NOMO-1 (cell line): ENCODE measurements around the gene GGCT.
A peak's percentile ranks its signal among the peaks of the same experiment; 100 is the strongest.

Source experiments
- DNase-seq, 2 experiments: peaks; one replicate each; lab custom pipeline; 2025; ENCODE audit not compliant: unreplicated experiment in 2 of 2; lab: John Stamatoyannopoulos, UW

The GGCT gene

DNA sequence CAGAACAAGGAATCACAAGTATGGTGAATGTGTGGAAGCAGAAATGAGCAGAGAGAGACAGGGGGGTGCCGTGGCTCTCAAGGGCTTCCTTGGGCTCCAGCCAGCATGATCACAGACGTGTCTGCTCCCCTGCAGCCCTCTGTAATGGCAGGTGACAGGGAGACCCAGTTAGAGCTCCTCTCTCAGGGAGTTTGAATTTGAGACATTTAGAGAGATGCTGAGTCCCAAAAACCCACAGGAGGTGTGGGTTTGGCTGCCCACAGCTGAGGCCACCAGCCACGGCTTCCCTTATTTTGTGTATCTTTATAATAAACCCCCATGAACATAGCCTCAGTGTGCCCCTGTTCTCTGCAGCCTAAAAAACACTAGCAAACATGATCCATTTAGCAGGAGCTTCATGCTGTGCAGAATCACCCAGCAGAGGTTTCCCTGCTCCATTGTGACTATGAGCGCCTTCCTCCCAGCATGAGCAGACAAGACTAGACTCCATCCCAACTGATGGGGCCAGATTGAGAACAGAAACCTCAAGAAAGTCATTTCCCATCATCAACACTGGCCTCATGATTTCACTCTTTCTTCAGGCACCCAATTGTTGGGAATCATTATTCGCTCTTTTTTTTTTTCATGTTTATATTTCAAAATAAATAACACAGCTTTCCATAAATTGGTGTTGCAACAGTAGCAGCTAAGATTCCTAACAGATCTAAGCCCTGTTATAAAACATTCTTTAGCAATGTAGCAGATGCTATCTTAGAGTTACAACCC, 39.4 kb downstream of the GGCT start:
- no peak for DNase-seq

DNA sequence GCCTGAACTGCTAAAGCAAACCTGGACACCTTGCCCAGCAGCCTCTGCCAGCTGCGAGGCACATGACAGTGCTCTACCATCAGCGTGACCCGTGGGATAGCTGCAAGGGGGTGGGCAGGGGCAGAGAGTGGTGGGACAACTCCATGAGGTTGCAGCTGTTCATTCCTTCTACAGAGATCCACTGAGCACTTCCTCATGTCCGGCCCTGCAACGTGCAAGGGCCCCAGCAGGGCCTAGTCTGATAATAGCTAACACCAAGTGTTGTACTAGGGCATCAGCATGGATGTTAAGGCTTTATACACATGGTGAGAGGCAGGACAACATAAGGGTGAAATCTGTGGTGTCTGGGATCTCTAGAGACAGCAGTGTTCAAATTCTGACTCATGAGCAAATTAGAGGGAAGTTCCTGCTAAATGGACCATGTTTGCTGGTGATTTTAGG, 40.4 kb downstream of the GGCT start:
- DNase-seq = peak in 1 of 2 experiments; percentile 34

DNA sequence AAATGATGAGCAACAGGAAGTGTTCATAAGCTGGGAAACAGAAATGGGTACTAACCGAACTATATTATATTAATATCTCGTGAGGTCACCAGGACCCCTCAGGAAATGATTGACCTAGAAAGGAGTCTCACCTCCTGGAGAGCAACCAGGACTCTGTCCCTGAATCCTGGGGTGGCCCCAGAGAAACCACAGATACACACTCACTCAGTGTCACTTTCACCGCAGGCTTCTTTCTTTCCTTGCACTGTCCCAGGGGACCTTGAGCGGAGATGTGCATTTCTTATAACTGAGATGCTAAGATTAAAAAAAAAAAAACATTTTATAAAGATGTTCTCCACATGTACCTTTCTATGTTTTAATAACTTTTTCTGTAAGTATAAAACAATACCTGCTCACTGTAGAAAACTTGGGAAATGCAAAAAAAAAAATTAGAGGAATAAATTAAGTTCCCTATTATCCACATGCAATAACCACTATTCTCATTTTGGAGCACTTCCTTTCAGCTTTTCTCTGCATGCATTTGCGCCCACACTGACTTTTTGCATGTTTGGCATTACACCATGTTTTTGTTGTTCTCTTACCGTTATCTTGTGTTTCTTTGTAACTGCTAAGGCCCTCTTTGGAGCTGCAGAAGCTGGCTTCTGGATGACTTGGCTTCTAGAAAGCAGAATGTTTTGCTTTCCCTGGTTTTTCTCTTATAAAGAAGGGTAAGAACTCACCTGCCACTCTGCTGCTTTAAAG, 41.1 kb downstream of the GGCT start:
- no peak for DNase-seq

- peak in 1 of 2 experiments; percentile 33 for DNase-seq
Observed at GRCh38 chr7:30462179-30462578, 42.5 kb downstream of the GGCT start.

DNA sequence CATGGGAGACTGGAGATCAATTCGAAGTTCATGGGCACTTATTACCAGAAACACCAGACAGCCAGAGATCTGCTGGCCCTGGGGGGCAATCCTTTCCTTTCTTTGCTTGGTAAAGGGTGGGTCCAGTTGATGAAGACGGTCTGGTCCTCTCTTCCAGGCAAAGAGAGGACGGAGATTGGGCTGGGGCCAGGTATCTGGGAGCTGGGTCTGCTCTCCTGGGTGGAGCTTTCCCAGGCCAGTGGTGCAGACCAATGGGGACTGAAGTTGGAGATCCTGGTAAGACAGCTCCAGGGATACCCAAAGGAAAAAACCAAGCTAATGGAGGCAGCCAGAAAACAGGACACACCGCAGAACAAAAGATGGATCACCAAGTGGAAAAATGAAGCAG, 44.4 kb downstream of the GGCT start:
- DNase-seq = no peak

- no peak for DNase-seq
Observed at GRCh38 chr7:30459591-30460245, 44.9 kb downstream of the GGCT start.

DNA sequence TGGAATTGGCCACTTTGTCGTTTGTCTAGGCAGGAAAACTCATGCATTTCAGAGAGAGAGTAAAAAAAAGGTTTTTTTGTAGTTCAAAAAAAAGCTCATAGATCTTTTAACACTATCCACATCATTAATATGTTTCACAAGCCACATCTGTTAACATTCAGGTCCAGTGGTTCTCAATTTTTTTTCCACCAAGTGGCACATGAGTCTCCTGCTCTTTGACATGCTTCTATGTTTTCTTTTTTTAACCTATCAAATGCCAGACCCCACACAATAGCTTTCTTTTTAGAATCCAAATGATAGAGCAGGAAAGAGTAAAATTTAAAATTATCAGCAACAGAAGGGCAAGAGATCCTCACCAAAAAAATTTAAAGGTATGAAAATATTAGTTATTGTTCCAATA, 46.3 kb downstream of the GGCT start:
- DNase-seq = no peak

- no peak for DNase-seq
Observed at GRCh38 chr7:30453921-30454320, 50.7 kb downstream of the GGCT start.

DNA sequence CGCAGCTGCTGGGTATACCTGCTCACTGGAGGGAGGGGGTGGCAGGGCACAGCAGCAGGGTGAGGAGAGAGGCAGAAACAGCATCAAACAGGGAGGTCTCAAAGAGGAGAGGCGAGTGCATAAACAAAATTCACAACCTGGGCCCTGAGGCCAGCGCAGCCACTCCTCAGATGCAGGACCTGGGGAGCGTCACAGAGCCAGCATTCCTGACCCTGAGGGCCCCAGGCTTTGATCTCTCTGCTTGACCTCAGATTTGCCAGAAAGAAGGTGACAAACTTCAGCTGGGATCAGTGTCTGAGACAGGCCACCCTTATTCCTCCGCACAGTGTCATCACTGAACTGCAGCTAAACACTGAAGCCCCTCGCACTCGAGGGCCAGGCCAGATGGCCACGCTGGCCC, 51.6 kb downstream of the GGCT start:
- no peak for DNase-seq

DNA sequence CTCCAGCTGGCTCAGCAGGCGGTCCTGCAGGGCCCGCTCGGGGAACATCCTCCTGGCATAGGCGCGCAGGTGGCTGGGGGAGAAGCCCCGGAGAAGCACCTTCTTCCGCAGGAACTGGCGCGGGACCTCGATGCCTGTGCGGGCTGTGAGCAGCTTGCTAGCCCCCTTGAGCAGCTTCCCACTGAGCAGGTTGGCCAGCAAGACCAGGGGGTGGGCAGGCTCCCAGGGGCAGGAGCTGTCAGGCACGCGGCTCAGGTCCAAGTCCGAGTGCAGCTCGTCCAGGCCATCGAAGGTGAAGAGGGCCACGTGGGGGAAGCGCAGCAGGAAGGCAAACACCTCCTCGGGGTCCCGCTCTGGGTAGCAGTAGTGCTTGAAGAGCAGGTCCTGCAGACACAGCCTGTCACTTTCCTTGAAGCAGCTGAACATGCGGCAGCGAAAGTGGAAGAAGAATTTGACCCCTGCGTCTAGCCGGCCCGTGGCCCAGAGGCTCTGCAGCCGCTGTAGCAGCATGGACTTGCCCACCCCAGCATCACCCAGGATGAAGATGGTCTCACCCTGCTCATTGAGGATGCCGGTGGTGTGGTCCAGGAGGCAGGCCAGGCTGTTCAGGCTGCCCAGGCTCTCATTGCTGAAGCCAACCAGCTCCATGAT, 52.2 kb downstream of the GGCT start:
- DNase-seq = no peak

GRCh38 chr7:30451539-30452279, 52.9 kb downstream of the GGCT start:
- DNase-seq = no peak

DNA sequence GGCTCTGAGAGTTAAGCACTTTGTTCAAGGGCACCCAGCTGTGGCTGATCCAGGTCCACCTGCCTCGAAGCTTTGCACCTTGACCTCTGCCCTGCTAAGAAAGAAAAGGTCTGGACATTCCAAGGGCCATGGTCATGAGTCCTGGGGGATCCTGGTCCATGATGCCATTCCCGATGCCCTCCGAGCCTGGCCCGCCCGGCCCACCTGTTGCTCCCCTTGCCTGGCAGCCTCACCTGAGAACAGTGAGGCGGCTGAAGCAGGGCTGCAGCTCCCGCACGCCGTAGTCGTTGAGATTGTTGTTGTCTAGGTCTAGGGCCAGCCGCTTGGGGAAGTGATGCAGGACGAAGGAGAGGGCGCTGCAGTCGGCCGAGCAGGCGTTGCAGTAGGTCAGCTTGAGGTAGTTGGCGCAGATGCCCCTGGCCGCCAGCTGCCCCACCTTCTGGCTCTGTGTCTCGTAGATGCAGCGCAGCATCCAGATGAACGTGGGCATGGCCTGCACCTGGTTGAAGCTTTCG, 53.6 kb downstream of the GGCT start:
- no peak for DNase-seq

DNA sequence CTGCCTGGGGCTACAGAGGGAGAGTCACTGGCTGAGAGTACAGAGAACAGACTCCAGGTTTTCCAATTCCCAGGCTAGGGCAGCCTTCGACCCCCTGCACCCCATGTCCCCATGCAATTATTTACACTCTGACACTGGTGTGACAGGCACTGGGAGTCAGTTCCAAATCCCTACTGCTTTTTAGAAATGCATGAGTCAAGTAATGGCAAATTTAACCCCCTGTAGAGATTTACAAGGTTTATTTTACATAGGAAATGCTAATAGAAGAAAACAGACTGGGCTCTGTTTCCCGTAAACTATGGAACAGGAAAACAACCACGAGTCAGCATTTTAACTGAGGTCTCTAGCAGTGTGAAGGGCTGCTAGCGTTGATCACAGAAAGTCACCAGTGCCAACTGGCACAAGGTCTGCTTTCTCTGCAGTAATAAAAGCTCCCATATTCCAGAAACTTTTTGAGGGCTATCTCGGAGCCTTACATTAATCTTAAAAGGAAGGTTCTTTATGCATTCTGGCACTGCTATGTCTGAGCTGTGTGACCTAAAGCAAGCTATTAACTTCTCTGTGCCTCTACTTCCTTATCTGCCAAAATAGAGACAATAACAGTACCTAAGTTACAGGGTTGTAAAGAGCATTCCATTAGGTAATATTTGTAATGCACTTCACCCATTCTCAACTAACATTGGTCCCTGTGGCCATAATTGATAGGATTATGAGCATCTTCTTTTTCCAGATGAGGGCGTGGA, 54.2 kb downstream of the GGCT start:
- DNase-seq = no peak

DNA sequence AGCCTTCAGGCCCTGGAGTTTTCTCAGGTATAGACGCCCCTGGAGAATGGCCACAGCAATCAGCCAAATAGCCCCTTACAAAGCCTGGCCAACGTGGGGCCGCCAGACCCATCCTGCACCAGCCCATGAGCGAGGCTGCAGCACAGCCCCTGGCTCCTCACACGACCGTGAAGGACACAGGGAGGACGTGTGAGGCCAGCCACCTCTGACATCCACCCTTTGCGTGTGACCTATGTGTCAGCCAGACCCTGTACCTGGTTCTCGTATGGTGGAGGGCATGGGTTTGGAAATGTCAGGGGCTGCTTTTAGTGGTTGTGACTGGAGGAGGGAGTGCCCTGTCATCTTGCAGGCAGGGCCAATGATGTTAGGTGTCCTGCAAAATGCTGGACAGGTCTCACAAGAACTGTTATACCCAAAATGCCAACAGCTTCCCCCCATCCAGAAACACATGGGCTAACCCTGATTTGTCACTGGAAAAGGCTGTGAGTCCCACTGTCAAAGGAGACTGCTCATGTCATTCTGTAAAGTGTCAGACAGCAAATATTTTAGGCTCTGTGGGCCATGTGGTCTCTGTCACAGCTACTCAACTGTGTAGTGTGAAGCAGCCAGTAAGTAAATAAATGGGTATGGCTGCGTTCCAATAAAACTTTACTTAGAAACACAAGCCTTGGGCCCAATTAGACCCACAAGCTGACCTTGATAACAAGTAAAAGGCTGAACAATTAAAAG, 56.0 kb downstream of the GGCT start:
- no peak for DNase-seq

DNA sequence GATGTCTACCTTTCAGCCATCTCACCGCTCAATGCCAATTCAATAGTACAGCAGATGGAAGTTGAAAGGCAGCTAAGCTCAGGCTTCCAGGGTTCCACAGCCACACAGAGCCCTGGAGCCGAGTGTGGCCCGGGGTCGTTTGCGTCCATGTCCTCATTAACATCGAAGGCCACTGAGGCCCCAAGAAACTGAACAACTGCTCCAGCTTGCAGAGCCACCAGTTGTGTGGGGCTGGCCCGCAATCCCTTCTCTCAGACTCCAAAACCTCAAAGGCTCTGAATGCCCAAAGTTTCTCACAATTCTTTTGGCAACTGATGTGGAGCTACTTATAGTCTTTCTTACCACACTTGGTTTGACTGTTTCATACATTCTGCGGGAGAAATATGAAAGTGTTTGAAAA, 57.2 kb downstream of the GGCT start:
- DNase-seq = no peak
